ENCODE results near the gene TTLL7.
"Not testable (repeated sequence)": the region's sequence is repeated elsewhere in the genome, so short reads cannot be mapped to it uniquely, and the experiment has no call there.

The TTLL7 gene

DNA sequence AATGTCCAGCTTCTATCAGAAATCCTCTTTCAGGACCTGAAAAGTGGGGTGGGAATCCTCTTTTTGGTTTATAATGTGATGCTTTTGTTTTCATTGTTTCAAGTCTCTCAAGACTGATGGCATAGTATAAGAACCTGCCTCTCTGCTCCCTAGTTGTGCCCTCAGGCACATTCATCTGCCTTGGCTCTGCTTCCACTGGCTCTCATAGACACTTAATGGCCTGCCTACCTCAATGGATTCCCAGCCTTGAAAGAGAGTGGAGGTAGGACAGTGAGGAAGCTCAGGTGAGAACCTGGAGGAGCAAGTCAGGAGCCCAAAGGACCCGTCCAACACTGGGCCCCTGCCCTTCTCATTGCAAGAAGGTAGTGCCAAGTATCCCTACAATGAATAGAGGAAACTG lies 4.8 kb downstream of the TTLL7 start:
- DNase-seq, result no peak

DNA sequence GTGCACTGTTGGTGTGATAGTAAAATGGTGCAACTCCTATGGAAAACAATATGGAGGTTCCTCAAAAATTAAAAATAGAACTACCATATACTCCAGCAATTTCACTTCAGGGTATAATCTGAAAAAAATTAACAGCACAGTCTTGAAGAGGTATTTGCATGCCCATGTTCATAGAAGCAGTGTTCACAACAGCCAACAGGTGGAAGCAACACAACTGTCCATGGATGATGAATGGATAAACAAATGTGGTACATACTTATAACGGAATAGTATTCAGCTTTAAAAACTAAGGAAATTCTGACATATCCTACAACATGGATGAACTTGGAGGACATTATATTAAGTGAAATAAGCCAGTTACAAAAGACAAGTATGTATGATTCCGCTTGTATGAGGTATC lies 8.2 kb downstream of the TTLL7 start:
- DNase-seq, result no peak

DNA sequence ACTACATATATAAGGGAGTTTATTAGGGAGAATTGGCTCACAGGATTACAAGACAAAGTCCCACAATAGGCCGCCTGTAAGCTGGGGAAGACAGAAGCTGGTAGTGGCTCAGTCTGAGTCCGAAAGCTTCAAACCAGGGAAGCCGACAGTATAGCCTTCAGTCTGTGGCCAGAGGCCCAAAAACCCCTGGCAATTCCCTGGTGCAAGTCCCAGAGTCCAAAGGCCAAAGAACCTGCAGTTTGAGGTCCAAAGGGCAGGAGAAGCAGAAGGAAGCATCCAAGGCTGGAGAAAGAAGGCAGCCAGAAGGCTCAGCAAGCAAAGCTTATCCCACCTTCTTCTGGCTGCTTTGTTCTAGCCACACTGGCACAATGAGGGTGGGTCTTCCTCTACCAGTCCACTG lies 13.9 kb downstream of the TTLL7 start:
- no peak for DNase-seq

DNA sequence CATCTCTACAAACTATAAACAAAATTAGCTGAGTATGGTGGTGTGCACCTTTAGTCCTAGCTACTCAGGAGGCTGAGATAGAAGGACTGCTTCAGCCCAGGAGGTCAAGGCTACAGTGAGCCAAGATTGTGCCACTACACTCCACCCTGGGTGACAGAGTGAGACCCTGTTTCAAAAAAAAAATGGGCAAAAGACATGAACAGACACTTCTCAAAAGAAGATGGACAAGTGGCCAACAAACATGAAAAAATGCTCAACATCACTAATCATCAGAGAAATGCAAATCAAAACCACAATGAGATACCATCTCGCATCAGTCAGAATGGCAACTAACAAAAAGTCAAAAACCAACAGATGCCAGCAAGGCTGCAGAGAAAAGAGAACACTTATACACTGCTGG lies 15.0 kb downstream of the TTLL7 start:
- DNase-seq, result not testable (repeated sequence)

DNA sequence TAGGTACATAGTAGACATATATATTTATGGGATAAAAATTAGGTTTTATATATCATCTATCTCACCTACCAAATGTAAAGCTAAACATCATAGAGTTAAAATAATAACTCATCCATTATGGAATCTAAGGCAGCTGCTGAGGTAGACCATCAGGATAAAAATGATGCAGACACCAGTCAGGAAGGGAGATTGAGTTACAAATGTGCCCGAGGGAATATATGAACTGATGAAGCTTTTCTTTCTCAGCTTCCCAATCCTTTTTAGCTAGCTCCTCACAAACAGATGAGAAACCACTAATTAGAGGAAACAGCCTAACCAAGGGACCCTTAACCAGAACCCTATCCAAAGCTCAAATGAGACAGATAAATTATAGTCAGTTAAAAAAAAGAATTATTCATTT lies 20.9 kb downstream of the TTLL7 start:
- no peak for DNase-seq

DNA sequence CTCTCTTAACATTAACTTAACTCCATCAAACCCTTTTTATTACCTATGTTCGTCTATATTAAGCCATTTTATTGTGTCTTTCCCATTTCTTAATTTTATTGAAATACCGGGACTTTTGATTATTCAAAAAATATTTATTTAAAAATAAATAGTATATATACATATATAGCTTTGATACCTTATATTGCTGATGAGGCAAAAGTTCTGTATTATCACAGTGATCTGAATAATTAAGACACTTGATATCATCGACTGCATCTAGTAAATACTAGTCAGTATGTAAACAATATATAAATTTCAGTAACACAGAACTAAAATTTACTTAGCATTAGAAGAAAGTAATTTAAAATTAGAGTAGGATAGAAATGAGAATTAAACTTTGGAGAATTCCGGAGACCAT lies 22.0 kb downstream of the TTLL7 start:
- no peak for DNase-seq

DNA sequence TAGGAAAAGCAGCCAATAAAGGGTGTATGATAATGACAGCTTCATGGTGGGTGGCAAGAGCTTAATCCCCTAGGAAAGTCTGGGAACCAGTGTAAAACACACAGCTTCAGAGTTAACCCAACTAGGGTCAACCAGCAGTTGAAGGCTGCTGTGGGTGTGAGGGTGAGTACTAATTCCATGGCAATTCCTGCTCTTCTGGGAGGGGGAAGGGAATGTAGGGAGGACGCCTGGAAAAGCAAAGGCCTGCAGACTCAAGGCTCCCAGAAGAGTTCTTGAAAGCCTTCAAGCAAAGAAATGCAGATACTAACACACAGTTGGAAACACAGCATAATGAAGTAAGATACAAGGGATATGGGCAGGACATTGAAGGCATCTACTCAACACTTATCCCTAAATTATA lies 28.1 kb downstream of the TTLL7 start:
- no peak for DNase-seq

DNA sequence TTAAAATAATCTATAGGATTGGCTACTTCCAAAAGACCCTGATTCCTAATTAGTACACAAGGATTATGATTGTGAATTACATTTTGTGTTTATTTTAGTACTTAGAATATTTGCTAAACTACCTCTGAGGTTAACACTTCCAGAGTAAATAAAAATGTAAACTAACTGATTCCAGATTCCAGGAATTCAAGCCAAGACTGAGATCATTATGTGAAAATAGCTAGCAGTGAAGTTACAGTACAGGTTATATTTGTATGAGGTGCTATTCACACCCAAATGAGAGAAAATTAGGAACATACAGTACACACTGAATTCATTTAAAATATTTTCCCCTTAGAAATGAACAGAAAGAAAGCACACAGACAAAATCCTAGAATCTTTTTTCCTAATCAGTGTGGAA lies 28.8 kb downstream of the TTLL7 start:
- no peak for DNase-seq

DNA sequence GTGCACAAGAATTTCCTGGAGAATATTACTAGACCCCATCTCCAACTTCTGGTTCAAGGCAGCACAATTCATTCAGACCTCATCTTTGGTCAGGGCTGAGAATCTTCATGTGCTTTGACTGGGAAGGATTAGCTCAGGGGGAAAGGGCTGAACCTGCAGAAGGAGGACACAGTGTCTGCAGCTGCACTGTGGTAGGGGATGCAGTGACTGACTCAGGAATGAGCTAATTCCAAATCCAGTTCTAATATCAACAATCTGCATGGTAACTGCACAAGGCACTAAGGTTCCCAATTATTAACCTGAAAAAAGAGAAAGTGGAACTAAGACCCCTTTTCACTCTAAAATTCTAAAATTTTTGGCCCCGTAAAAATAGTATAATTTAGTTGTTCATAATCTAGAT lies 31.6 kb downstream of the TTLL7 start:
- DNase-seq, result no peak

DNA sequence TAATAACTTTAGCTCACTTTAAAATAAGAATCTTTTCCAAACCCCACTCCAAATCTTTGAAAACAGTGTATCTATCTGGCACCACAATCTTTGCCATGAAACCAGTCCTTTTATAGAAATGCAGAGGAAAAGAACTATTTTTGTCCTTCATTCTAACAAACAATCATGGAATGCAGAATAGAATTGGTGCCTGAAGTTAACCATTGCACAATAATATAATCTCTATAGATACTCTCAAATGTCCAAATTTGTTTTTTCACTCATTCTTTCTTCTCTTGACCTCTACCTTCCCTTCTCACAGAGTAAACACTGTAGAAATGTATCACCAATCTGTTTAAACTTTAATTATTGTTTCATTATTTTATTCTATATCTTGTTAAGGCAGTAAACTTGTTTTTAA lies 34.8 kb downstream of the TTLL7 start:
- DNase-seq, result no peak

DNA sequence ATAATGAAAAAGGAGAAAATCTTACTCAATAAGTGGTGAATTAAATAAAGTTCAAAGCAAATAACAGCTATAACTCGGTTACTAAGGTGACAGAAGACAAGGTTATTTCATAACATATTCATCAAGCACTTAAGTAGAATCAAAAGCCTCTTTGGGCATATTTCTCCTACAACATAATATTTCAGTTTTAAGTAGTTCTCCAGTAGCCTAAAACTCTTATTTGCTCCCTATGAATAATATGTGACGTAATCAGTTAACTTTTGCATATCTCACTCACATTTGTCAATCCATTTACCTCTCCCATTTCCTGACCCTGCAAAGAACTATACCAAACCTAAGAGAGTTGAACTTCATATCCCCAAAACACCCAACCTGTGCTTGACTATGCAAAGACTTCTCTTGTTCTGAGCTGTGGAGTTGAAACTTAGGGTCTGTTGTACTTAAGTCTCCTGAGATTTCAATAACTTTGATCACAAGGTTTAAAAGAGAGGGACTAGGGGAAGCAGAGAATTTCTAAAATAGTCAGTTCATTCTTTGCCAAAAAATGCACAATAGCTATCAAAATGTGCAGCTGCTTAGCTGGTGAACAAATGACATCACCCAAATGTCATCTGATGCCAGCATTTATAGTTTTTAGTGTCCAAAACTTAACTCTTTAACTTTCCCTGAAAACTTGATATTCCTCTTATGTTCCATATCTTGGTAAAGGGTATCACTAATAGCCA lies 37.2 kb downstream of the TTLL7 start:
- DNase-seq, result no peak

DNA sequence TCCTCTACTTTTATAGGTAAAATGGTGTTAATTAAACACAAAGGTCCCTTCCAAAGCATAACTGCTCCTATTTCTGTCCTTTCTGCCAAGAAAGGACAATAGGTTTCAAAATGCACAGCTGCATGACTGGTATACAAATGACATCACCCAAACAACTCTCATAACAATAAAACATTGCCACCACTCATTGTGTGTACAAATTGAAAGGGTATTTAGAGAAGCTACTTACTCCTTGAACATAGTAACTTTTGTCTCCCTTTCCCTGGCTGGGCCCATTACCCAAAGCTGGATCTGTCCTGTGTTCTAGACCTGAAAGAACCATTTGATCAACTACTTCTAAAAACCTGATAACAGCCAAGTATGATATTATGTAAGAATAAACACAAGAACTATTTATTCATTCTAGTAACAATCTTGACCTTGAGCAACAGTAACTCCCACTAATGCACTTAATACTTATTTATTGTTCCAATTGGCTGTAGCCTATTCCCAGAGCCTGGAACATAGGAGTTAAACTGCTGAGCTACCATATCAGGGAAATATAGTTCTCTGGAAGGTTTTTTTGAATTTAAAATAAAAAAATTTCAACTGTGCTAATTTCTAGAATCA lies 38.2 kb downstream of the TTLL7 start:
- no peak for DNase-seq

DNA sequence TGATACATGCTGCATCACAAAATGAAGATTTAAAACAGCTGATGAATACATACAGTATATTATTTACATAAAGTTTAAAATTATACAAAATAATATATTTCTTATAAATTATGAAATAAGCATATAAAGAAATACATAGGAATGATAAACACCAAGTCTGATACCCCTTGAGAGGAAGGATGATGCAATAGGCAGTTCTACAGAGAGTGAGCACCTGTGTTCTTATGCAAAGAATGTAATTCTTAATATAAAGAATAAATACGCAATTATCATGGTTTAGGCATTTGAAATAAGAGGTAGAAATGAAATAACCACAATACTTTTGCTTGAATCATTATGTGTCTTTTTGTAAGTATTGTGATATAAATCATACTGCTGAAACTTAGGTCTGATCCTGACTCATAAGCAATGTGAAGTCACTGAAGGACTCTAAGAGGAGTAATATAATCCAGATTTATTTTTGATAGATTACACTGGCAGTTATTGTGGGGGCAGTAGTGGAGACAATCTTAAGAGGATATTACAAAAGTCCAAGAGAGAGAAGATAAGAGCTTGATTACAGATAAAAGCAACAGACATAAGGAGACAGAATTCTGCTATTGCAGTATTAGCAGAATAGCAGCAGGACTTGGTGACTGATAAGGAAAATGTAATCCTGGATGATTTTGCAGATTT lies 39.0 kb downstream of the TTLL7 start:
- DNase-seq, result no peak

DNA sequence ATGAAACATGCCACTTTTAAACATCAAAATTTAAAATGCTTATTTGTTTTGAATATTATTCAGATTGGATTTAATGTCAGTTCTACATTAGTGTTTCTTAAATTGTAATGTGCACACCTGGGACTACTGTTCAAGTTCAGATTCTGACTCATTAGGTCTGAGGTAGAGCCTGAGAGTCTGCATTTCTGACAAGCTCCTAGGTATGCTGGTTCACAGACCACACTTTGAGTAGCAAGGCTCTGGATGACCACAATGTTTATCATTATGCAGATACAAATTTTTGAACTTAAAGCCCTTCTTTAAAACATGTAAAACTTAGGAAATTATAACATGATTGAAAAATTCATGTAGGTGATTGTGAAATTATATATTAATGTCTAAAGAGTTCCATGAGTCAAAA lies 40.2 kb downstream of the TTLL7 start:
- no peak for DNase-seq

DNA sequence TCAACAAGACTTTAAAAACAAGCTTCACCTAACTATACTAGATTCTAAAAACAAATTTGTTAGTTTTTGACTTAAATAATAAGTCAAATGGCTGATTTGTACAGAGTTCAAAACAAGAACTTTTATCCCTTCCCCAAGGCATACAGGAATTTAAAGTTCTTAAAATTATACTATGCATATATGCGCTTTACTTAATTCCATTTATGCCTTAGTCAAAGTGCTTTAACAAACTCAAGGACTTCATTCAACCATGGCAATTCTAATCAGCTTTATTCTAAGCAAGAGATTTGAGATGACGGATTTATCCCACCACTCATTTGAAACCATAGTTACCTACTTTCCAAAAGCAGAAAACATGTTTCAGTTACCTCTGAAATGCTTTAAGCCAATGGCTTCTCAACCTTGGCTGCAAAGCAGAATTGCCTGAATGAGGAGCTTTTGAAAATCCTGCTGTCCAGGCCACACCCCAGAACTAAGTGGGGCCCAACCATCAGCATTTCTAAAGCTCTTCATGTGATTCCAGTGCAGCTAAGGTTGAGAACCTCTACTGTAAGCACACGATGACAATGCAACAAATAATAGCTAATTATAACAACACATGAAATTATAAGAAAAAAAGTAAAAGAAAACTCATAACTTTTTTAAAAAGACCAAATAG lies 44.6 kb downstream of the TTLL7 start:
- DNase-seq, result no peak

DNA sequence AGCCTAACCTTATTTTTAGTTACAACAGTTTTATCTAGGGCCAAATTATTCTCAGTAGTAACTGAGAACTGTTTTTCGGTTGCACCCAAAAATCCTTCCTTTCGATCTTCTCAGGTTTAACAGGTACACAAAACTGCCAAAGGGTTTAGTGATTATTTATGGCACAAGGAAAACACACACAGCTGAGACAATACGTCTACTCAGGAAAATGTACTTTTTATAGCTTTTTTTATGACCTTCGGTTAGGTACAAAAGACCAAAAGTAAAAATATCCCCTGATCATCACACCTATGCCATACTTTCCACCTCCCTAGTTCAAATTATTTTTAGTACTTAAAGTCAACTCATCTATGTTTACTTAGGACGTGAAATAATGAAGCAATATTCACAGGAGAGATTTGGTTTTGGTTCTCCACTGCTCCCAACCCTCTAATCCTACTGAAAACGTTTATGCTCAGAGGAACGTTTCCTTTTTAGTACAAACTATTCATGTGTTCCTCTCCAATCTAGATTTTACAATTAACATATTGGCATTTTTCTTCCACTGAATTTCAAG lies 48.7 kb downstream of the TTLL7 start:
- DNase-seq, result no peak

DNA sequence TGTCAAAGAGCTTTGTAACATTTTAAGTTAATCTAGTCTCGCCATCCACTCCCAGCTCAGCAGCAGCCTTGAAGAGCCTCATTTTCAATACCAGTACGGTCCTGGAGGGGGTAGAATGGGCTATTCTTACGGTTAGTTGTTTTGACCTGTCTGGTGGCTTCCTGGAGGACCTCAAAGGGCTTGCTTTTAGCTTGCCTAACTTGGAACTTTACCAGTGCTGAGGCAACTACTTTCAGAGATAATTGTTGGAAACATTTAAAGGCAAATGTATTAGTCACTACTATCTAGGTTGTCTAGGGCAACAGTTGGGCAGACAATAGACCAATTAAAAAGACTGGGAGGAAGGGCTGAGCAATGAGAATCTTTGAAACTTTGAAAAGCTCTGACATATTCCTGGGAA lies 56.0 kb downstream of the TTLL7 start:
- no peak for DNase-seq

DNA sequence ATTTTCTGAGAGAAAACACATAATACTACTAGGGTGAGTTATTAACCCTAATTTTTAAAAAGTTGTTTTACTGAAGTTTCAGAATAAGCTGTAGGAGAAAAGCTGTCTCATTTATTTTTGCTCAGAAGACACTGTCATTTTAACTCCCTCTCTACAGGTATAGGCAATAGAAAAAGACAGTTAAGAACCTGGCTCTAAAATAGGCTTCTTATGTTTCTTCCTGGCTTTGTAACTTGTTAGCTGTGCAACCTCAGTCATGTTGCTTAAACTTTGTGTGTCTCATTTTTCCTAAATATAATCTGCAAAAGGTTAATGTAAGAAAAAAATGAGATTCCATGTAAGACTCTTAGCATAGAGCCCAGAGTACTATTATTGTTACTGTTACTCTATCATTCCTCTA lies 64.4 kb downstream of the TTLL7 start:
- no peak for DNase-seq

DNA sequence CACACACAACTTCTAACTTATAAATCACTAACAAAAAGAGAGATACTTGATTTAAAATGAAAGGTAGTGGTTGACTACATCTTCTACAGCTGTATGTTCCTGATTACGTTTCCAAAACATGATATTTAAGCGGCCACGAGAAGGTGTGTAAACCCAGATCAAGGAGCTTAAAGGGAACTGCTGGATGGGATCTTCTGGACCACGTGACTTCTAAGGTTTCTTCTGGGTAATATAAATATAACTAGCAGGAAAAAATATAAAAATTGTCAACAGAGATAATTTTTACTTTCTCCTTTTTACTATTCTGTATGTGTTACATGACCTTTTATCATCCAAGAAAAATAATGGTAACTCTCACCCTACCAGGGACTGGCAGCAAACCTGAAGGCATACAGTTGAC lies 66.2 kb downstream of the TTLL7 start:
- DNase-seq, result no peak

DNA sequence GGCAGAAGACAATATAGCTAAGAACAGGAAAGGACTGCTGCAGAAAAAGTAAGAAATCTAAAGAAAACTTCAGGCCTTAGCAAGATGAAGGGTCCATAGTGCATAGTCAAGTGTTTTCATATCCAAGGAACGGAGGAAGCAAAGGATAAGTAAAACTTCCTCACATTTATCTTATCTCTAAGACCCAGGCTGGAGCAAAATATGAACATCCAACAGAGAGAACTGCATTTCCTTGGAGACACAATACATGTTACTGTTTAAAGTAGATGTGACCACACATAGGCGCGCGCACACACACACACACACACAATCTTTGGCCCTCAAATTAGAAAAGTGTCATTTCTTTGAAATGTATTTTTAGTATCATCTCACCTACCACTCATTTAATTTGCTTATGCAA lies 66.7 kb downstream of the TTLL7 start:
- DNase-seq, result no peak

DNA sequence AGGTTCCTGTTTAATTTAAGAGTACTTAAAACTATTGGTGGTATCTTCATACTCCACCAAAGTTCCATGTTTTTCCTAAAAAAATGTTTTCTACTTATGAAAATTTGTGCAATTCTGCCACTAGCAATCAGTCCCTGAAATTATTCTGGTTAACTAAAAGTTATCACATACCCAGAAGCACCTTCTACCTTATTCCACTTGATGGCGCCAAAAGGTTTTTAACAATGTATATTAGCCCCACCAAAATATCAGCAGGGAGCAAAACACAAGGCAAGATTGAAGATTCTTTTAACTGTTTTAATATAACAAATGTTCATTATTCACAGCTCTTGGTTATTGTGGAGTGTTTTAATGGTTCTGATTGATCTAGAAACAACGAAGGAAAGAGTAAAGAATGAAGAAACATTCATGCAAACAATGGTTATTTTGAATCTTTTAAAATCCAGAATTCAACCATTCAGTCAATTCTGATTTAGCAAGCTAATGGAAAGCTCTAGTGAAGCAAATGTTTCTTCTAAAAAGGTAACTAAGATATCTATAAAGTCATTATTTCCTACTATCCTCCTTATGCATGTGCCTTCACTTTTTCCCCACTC lies 67.2 kb downstream of the TTLL7 start:
- peak; percentile 22 for DNase-seq

DNA sequence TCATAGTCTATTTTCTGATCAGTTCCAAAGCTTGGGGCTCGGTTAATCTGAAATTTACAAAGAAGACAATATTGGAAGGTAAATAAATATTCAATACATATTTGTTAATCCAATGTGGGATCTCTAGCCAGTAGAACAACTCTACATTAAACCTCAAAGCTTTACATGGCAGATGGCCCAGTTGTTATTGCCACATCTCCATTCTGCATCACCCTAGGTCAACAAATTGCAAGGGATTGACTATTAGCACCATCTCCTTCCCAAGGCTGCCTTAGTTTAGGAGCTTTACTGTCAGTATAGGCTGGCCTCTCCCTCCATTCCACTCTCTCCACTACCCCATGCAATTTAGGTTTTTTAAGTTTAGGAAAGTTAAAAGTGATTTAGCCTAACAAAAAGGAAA lies 69.7 kb downstream of the TTLL7 start:
- no peak for DNase-seq

DNA sequence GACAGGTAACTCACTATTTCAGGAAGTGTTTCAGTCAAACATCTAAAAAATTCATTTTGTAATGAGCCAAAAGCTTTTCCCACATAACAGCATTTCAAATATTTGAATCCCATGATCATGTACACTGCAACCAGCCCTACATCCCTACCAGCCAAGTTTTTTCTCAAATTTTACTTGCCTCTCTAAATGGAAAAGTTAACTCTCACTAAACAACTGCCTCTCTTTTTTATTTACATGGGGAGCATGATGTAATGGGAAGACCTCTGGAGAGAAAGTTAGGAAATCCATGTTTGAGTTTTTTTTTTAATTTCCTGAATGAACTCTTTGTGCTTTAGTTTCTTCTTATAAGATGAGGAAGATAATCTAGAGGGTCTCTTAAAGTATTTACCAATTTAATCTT lies 70.5 kb downstream of the TTLL7 start:
- DNase-seq, result no peak
